Skin of body (tissue), 3 donors: Measurements from ENCODE around the gene PCDH11X. TPM values are rescaled to one million over a fixed set of nuclear protein-coding genes. Genes with fewer than 3 reads are reported as not detected.
"Not testable (repeated sequence)": the region's sequence is repeated elsewhere in the genome, so short reads cannot be mapped to it uniquely, and the experiment has no call there.

Experiments used
- DNase-seq: peaks from one replicate; lab custom pipeline; 2025; lab: John Stamatoyannopoulos, UW
- small RNA-seq: library from RNA; depleted of rRNA; stranded (forward); fragments of <200 nt; gene quantifications from one replicate; pipeline ENCODE3, GENCODE V24; 2014; ENCODE audit warnings: low replicate concordance
- total RNA-seq: library from RNA; depleted of rRNA; stranded (reverse); fragments of >200 nt; gene quantifications from one replicate; pipeline ENCODE4 v1.2.3, GENCODE V29; 2014

PCDH11X gene
- 4.1 TPM for total RNA-seq

GRCh38 chrX:91779135-91779534 lies at the start of gene PCDH11X:
Gene PCDH11X (plus strand): TSS chrX:91779375. CDS start chrX:91835505, 56,130 bp downstream.
- not testable (repeated sequence) for DNase-seq

- not testable (repeated sequence) for DNase-seq
Measured at GRCh38 chrX:91747446-91747845, 31.7 kb upstream of the PCDH11X start.

DNA sequence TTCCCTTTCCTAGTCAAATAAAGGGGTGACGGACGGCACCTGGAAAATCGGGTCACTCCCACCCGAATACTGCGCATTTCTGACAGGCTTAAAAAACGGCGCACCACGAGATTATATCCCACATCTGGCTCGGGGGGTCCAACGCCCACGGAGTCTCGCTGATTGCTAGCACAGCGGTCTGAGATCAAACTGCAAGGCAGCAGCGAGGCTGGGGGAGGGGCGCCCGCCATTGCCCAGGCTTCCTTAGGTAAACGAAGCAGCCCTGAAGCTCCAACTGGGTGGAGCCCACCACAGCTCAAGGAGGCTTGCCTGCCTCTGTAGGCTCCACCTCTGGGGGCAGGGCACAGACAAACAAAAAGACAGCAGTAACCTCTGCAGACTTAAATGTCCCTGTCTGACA lies 26.2 kb upstream of the PCDH11X start:
- DNase-seq: not testable (repeated sequence)

DNA sequence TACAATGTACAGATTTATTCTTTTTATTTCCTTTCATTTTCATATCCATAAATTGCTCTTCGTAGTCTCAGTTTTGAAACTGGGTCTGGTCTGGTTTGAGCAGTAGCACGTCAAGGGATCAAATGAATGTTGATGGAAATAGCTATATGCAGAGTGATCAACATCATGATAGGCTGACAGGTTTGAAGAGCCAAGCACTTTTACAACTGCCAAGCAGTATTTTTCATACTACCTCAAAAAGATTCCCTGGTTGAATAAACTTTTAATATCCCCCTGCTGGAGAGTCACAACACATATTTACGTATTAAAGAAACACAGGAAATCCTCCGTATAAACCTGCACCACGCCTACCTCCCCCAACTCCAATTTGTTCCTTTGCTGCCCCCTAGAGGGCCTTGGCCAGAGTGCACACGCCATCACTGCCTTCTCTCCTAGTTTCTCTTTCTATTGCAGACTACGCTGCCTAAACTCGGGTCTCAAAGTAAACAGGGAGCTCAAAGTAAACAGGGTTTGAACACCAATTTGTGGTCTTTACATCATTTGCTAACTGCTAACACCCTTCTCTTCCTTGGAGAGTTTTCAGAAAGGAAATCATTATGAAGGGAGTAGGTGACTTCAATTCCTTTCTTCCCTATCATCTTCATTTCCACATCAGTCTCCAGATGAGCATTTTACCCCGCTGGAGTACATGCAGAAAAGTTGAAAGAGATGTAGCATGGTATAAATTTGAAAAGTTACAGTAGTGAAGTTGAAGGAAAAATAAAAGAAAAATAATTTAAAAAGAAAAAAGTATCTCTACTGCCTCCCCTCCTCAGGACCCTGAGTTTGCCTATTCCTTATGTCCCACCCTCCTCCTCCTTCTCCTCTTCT lies 8.3 kb upstream of the PCDH11X start:
- not testable (repeated sequence) for DNase-seq

GRCh38 chrX:91773943-91774342 lies 5.2 kb upstream of the PCDH11X start:
- DNase-seq: not testable (repeated sequence)

- DNase-seq: not testable (repeated sequence)
Measured at GRCh38 chrX:91780008-91780407, 833 bp downstream of the PCDH11X start.

GRCh38 chrX:91780698-91781097 lies 1.5 kb downstream of the PCDH11X start:
- DNase-seq: not testable (repeated sequence)

DNA sequence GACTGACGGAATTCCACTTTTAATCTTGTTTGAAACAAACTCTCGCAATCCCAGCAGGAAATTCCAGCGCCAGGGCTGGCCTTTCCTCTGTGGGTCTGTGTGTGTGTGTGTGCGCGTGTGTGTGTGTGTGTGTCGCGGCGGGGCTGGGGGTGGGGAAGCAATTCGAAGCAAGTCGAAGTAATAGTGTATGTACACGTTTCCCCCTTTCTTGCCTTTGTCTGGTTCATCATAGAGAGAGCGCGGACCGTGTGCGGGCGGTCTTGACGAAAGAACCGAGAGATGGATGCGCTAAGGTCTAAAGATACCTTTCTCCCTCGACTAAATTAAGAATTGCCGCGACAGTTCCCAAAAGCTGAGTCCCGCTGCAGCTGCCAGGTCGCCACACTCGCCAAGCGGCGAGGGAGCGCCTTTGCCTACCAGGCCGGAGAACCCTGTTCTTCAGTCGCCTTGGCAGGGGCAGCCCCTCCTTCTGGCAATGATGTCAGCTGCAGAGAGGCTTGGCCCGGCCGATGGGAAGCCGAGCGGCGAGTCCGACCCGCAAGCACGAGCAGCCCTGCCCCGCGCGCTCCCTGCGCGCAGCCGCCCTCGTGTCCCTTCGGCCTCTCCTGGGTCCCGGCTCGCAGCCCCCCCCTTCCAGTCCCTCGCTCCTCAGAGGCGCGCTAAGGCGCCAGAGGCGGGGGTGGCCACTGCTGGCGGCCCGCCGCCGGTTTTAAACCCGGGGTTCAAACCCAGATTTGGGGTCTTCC lies 2.6 kb downstream of the PCDH11X start:
- not testable (repeated sequence) for DNase-seq

GRCh38 chrX:91782825-91783224 lies 3.6 kb downstream of the PCDH11X start:
- DNase-seq: not testable (repeated sequence)

DNA sequence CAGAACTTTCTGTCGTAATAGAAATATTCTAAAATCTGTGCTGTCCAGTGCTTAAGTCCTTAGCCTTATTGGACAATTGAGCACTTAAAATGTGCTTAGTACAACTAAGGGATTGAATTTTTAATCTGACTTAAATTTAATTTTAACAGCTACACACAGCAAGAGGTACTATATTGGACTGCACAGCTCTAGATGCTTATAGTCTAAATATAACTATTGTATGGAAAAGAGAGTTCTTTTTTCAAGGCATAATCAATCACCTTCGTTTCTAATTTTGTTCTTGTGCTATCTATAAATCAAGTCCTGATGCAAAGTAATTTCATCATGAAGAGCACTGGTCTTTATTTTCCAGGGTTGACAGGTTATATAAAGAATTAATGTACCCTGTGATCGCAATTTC lies 38.4 kb downstream of the PCDH11X start:
- not testable (repeated sequence) for DNase-seq

- not testable (repeated sequence) for DNase-seq
Measured at GRCh38 chrX:91825321-91825720, 46.1 kb downstream of the PCDH11X start.

Small RNA genes lying within 50 kb of the gene (small RNA-seq; reads per million reads assigned to genes)
- 0.17 reads per million for gene RNU2-26P
